Measurements from ENCODE around the gene ING4.

GRCh38 chr12:6631549-6631961 lies 31.4 kb downstream of the ING4 start:
- no peak for TF ChIP-seq CTCF (IDR thresholded peaks at IDR 0.05)
- TF ChIP-seq POLR2A (IDR thresholded peaks at IDR 0.05; ENCODE audit: low read depth), result no peak
- no peak for TF ChIP-seq EP300 (IDR thresholded peaks at IDR 0.05)
- no peak for TF ChIP-seq POLR2AphosphoS5 (IDR thresholded peaks at IDR 0.05)

All from esophagus muscularis mucosa (tissue), 4 donors.